Colonic mucosa (tissue), 4 donors: ENCODE data around the gene PPP2R2D. TPM values are rescaled to one million over a fixed set of nuclear protein-coding genes. Genes with fewer than 3 reads are reported as not detected.

Experiments
- DNase-seq: peaks from one replicate; pipeline ENCODE4 v3.0.0-alpha.2; 2020
- H3K27ac ChIP-seq: fragments of 200-600 bp; one replicate; pipeline ENCODE4 v1.8.0; 2021
- H3K27me3 ChIP-seq: fragments of 200-600 bp; one replicate; pipeline ENCODE4 v1.8.0; 2021
- H3K36me3 ChIP-seq: fragments of 200-600 bp; one replicate; pipeline ENCODE4 v1.8.0; 2021
- H3K4me1 ChIP-seq: fragments of 200-600 bp; one replicate; pipeline ENCODE4 v1.8.0; 2021; ENCODE audit warnings: mild to moderate bottlenecking
- H3K4me3 ChIP-seq: fragments of 200-600 bp; one replicate; pipeline ENCODE4 v1.8.0; 2021
- H3K9ac ChIP-seq, 2 donors: one replicate each; pipeline ENCODE4 v1.7.0; 2013; ENCODE audit warnings: control low read depth in 2 of 2, low read depth in 2 of 2, low read length in 2 of 2
- H3K9me3 ChIP-seq: fragments of 200-600 bp; one replicate; pipeline ENCODE4 v1.8.0; 2021
- CTCF ChIP-seq: fragments of 200-600 bp; IDR thresholded peaks from one replicate; pipeline ENCODE4 v1.8.0; 2022; ENCODE audit warnings: antibody characterized with exemption, mild to moderate bottlenecking
- intact Hi-C: fragments of 100-400 bp; cut with DNase I; formaldehyde crosslinking; loops from one replicate; pipeline ENCODE4 v1.14.1; 2022
- total RNA-seq, 2 donors: library from RNA; stranded (reverse); fragmentation: NEBNext Ultra II Directional in 1 of 2; extraction: Animal tissue kit (Norgen Biotek cat#: 25700) in 1 of 2; gene quantifications; one replicate each; pipeline ENCODE4 v1.2.1, GENCODE V29; 2021
- donor health status: healthy.
- donor health status: DM: no; HTN: no; CAD: no.
- donor health status: DM: no; HTN: no; CAD: no.

Gene PPP2R2D
- total RNA-seq, 2 donors from 2014 or later, result 28.1 to 30.6 TPM

- intact Hi-C loops, result no loop called here
- Histone ChIP-seq H3K4me3 (peak overlapping the region; percentile 91), H3K27ac (no peak overlapping the region), H3K9me3 (no peaks in the 10 kb centered on the region), H3K4me1 (peaks cover 15% of the 10 kb centered on the region), H3K27me3 (no peaks in the 10 kb centered on the region), H3K36me3 (no peaks in the 10 kb centered on the region), H3K9ac (peak overlapping the region; percentile 31 to 81)
- no peak for TF ChIP-seq CTCF
- no peak for DNase-seq
Observed at GRCh38 chr10:131902211-131902610, 1.4 kb downstream of the PPP2R2D start.

- H3K4me1 ChIP-seq, result peaks cover 15% of the 10 kb centered on the region
- no peaks in the 10 kb centered on the region for H3K36me3 ChIP-seq
- H3K9me3 ChIP-seq, result no peaks in the 10 kb centered on the region
- no peaks in the 10 kb centered on the region for H3K27me3 ChIP-seq
- intact Hi-C loops, result no loop called here
- DNase-seq, result no peak
- H3K27ac ChIP-seq, result no peak overlapping the region
- peak overlapping the region; percentile 91 for H3K4me3 ChIP-seq
- peak overlapping the region in 1 of 2 donors; percentile 31 for H3K9ac ChIP-seq
- TF ChIP-seq CTCF, result no peak
Observed at GRCh38 chr10:131902691-131903090, 1.9 kb downstream of the PPP2R2D start.

- intact Hi-C loops, result no loop called here
- Histone ChIP-seq H3K4me3 (no peak overlapping the region), H3K36me3 (no peaks in the 10 kb centered on the region), H3K4me1 (peaks cover 15% of the 10 kb centered on the region), H3K9me3 (no peaks in the 10 kb centered on the region), H3K27ac (no peak overlapping the region), H3K9ac (no peak overlapping the region), H3K27me3 (no peaks in the 10 kb centered on the region)
- DNase-seq, result no peak
- no peak for TF ChIP-seq CTCF
Observed at GRCh38 chr10:131905267-131905571, 4.4 kb downstream of the PPP2R2D start.

GRCh38 chr10:131905603-131906268 is 4.9 kb downstream of the PPP2R2D start:
- TF ChIP-seq CTCF, result no peak
- intact Hi-C loops, result no loop called here
- Histone ChIP-seq H3K36me3 (no peaks in the 10 kb centered on the region), H3K4me1 (peaks cover 15% of the 10 kb centered on the region), H3K9ac (no peak overlapping the region), H3K27ac (no peak overlapping the region), H3K9me3 (no peaks in the 10 kb centered on the region), H3K4me3 (no peak overlapping the region), H3K27me3 (no peaks in the 10 kb centered on the region)
- DNase-seq, result no peak

GRCh38 chr10:131906269-131906639 is 5.4 kb downstream of the PPP2R2D start:
- DNase-seq, result no peak
- intact Hi-C loops, result no loop called here

More at GRCh38 chr10:131906269-131906639, 5.4 kb downstream of the PPP2R2D start:
- no peak for TF ChIP-seq CTCF
- Histone ChIP-seq H3K9ac (no peak overlapping the region), H3K9me3 (no peaks in the 10 kb centered on the region), H3K27me3 (no peaks in the 10 kb centered on the region), H3K36me3 (no peaks in the 10 kb centered on the region), H3K27ac (no peak overlapping the region), H3K4me1 (peaks cover 15% of the 10 kb centered on the region), H3K4me3 (no peak overlapping the region)
